H9 (cell line): ENCODE measurements around the gene SYCP2L. TPM values are rescaled to one million over a fixed set of nuclear protein-coding genes. Genes with fewer than 3 reads are reported as not detected.

Experiments
- DNase-seq: peaks from one replicate; pipeline ENCODE4 v3.0.0-alpha.2; 2017
- H2AFZ ChIP-seq: one replicate; pipeline ENCODE4 v1.6.1; 2013; ENCODE audit warnings: mild to moderate bottlenecking, low read length, control low read depth, moderate library complexity
- H2AK5ac ChIP-seq: 2 replicates; pipeline ENCODE4 v1.6.1; 2013; ENCODE audit warnings: low read length, control low read depth, mixed read lengths; ENCODE audit not compliant: insufficient read length
- H2BK120ac ChIP-seq: one replicate; pipeline ENCODE4 v1.6.1; 2013; ENCODE audit warnings: low read depth, mild to moderate bottlenecking, low read length, control low read depth, inconsistent platforms; ENCODE audit not compliant: poor library complexity, severe bottlenecking
- H2BK12ac ChIP-seq: 2 replicates; pipeline ENCODE4 v1.6.1; 2013; ENCODE audit warnings: low read length, control low read depth, mixed read lengths, low read depth; ENCODE audit not compliant: insufficient read length
- H2BK15ac ChIP-seq: 2 replicates; pipeline ENCODE4 v1.6.1; 2013; ENCODE audit warnings: low read depth, low read length, control low read depth
- H2BK20ac ChIP-seq: one replicate; pipeline ENCODE4 v1.6.1; 2013; ENCODE audit warnings: low read depth, mild to moderate bottlenecking, low read length, control low read depth, inconsistent platforms; ENCODE audit not compliant: poor library complexity, severe bottlenecking
- H2BK5ac ChIP-seq: 2 replicates; pipeline ENCODE4 v1.6.1; 2013; ENCODE audit warnings: low read length, control low read depth, mixed read lengths; ENCODE audit not compliant: insufficient read length
- H3K14ac ChIP-seq: 2 replicates; pipeline ENCODE4 v1.6.1; 2013; ENCODE audit warnings: low read length, control low read depth; ENCODE audit not compliant: insufficient read depth
- H3K18ac ChIP-seq: 2 replicates; pipeline ENCODE4 v1.6.1; 2013; ENCODE audit warnings: low read depth, mild to moderate bottlenecking, mixed read lengths, low read length, control low read depth; ENCODE audit not compliant: insufficient read length
- H3K23ac ChIP-seq: 2 replicates; pipeline ENCODE4 v1.6.1; 2013; ENCODE audit warnings: low read length, control low read depth, mixed read lengths, low read depth; ENCODE audit not compliant: insufficient read length
- H3K23me2 ChIP-seq: 2 replicates; pipeline ENCODE4 v1.6.1; 2013; ENCODE audit warnings: low read depth, mild to moderate bottlenecking, mixed read lengths, low read length, control low read depth; ENCODE audit not compliant: insufficient read length, poor library complexity, severe bottlenecking
- H3K27ac ChIP-seq: 2 replicates; pipeline ENCODE4 v1.5.1; 2013; ENCODE audit warnings: low read length, control low read depth, mixed read lengths, low read depth; ENCODE audit not compliant: insufficient read length
- H3K27me3 ChIP-seq: 2 replicates; pipeline ENCODE4 v1.6.1; 2013; ENCODE audit warnings: low read length, control low read depth, inconsistent platforms; ENCODE audit not compliant: insufficient read depth
- H3K4ac ChIP-seq: 2 replicates; pipeline ENCODE4 v1.6.1; 2013; ENCODE audit warnings: low read depth, mild to moderate bottlenecking, control low read depth, inconsistent platforms, low read length, moderate library complexity
- H3K4me1 ChIP-seq: 2 replicates; pipeline ENCODE4 v1.6.1; 2013; ENCODE audit warnings: low read length, control low read depth, inconsistent platforms; ENCODE audit not compliant: insufficient read depth
- H3K4me2 ChIP-seq: 2 replicates; pipeline ENCODE4 v1.6.1; 2013; ENCODE audit warnings: low read length, control low read depth, mixed read lengths; ENCODE audit not compliant: insufficient read length, insufficient read depth
- H3K56ac ChIP-seq: 2 replicates; pipeline ENCODE4 v1.6.1; 2013; ENCODE audit warnings: low read depth, mild to moderate bottlenecking, mixed read lengths, low read length, control low read depth; ENCODE audit not compliant: insufficient read length
- H3K79me1 ChIP-seq: 2 replicates; pipeline ENCODE4 v1.6.1; 2013; ENCODE audit warnings: low read depth, mild to moderate bottlenecking, moderate library complexity, low read length, control low read depth, inconsistent platforms; ENCODE audit not compliant: insufficient read depth, poor library complexity, severe bottlenecking
- H3K79me2 ChIP-seq: 2 replicates; pipeline ENCODE4 v1.6.1; 2013; ENCODE audit warnings: low read length, control low read depth, inconsistent platforms; ENCODE audit not compliant: insufficient read depth
- H3K9ac ChIP-seq: 2 replicates; pipeline ENCODE4 v1.6.1; 2013; ENCODE audit warnings: low read length, control low read depth, mixed read lengths; ENCODE audit not compliant: insufficient read length; ENCODE audit errors: extremely low read depth
- H3K9me3 ChIP-seq: one replicate; pipeline ENCODE4 v1.6.1; 2013; ENCODE audit warnings: low read depth, low read length, inconsistent platforms; ENCODE audit not compliant: control insufficient read depth
- H3T11ph ChIP-seq: one replicate; pipeline ENCODE4 v1.6.1; 2013; ENCODE audit warnings: mild to moderate bottlenecking, low read length, control low read depth, inconsistent platforms
- H4K20me1 ChIP-seq: one replicate; pipeline ENCODE4 v1.6.1; 2013; ENCODE audit not compliant: control insufficient read depth, insufficient read length, insufficient read depth
- H4K5ac ChIP-seq: 2 replicates; pipeline ENCODE4 v1.6.1; 2013; ENCODE audit warnings: low read depth, mild to moderate bottlenecking, mixed read lengths, low read length, control low read depth; ENCODE audit not compliant: insufficient read length
- H4K8ac ChIP-seq: replicated peaks from 2 replicates; pipeline ENCODE4 v1.6.1; 2013; ENCODE audit warnings: low read length, control low read depth, mixed read lengths, low read depth; ENCODE audit not compliant: insufficient read length
- H4K91ac ChIP-seq: 2 replicates; pipeline ENCODE4 v1.6.1; 2013; ENCODE audit warnings: low read depth, mild to moderate bottlenecking, moderate library complexity, mixed read lengths, low read length, control low read depth; ENCODE audit not compliant: insufficient read length
- H3K27ac Mint-ChIP-seq, 3 experiments: 2 replicates in 2 of 3; 3 replicates in 1 of 3; pipeline ENCODE4 v1.8.0; 2020 to 2021; ENCODE audit warnings: mixed read lengths in 3 of 3, mild to moderate bottlenecking in 1 of 3, moderate library complexity in 1 of 3
- H3K27me3 Mint-ChIP-seq: 2 replicates; pipeline ENCODE4 v1.8.0; 2021; ENCODE audit warnings: low read depth, mild to moderate bottlenecking, moderate library complexity, mixed read lengths
- H3K36me3 Mint-ChIP-seq, 3 experiments: 2 replicates in 2 of 3; 3 replicates in 1 of 3; pipeline ENCODE4 v1.8.0; 2020 to 2021; ENCODE audit warnings: low read depth in 3 of 3, mixed read lengths in 3 of 3; ENCODE audit not compliant: insufficient read depth in 1 of 3
- H3K4me1 Mint-ChIP-seq, 2 experiments: 2 replicates each; pipeline ENCODE4 v1.8.0; 2020; ENCODE audit warnings: mixed read lengths in 2 of 2
- H3K4me3 Mint-ChIP-seq, 2 experiments: 2 replicates in 1 of 2; 3 replicates in 1 of 2; pipeline ENCODE4 v1.8.0; 2020 to 2021; ENCODE audit warnings: mild to moderate bottlenecking in 2 of 2, mixed read lengths in 2 of 2, moderate library complexity in 1 of 2
- H3K9me3 Mint-ChIP-seq, 2 experiments: 2 replicates in 1 of 2; 3 replicates in 1 of 2; pipeline ENCODE4 v1.8.0; 2020; ENCODE audit warnings: mild to moderate bottlenecking in 2 of 2, mixed read lengths in 2 of 2, moderate library complexity in 1 of 2
- WGBS: extraction: QIAGEN DNeasy Blood & Tissue Kit; methylation state at CpG from one replicate; pipeline ENCODE4 v1.1.7; 2013; ENCODE audit warnings: missing lambda C conversion rate, low lambda C conversion rate, mixed read lengths; ENCODE audit not compliant: insufficient read length; ENCODE audit errors: extremely low coverage; 5-methylcytosine and 5-hydroxymethylcytosine counted together
- total RNA-seq: library from RNA; stranded (reverse); gene quantifications from 2 replicates; pipeline ENCODE4 v1.2.1, GENCODE V29; 2021
- TF ChIP-seq, protein P1 (sequence below): fragments of 200-600 bp; sonication (generic); conservative IDR thresholded peaks from 3 replicates; pipeline ENCODE4 v1.8.0; 2021; ENCODE audit warnings: antibody characterized with exemption, mild to moderate bottlenecking

The SYCP2L gene
- total RNA-seq, 1 experiment from 2014 or later, result 3.5 TPM

DNA sequence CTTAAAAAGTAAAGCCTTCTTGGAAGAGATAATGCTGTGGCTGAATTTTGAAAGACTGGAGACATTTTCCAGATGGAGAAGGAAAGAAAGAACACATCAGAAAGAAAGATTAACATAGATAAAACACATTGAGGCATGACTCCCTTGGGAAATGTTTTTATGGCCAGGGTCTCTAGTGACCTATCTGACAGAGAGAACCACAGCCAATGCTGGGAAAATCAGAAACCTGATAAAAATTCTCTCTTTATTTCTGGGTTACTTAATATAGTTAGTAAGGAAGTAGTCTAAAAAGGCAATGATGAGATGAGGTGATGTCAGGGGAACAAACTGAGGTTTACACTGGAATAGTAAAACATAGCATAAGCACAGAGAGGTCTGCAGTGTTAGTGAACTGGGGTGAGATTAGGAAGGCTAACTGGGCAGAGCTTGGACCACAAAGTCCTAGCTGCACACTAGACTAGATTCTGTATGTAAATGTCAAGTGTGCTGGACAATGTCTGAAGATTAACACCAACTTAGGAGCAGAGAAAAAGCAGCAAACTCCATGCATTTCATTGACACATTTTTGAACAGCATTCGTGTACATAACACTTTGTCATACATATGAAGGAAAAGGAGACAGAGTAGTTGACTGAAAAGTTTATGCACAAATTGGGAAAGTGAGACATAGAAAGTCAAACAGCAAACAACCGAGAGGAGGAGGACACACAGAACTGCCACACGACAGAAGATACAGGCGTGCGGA is 126.3 kb downstream of the SYCP2L start:
- Histone ChIP-seq H3K79me1 (no peaks in the 10 kb centered on the region), H3K18ac (no peak overlapping the region), H2BK120ac (no peak overlapping the region), H2BK5ac (no peak overlapping the region), H4K5ac (no peak overlapping the region), H3K4ac (no peak overlapping the region), H3K23me2 (no peaks in the 10 kb centered on the region), H2AK5ac (no peak overlapping the region), H3K27me3 (no peaks in the 10 kb centered on the region), H2BK15ac (no peak overlapping the region), H3K14ac (no peak overlapping the region), H3K4me1 (no peaks in the 10 kb centered on the region; the same call in 1 of the 2 replicates), H3K56ac (no peak overlapping the region), H3K79me2 (no peaks in the 10 kb centered on the region), H4K91ac (no peak overlapping the region), H3K4me2 (no peak overlapping the region), H3K27ac (no peak overlapping the region), H2AFZ (no peak overlapping the region), H3K9me3 (no peaks in the 10 kb centered on the region), H3K23ac (no peak overlapping the region), H3K9ac (no peak overlapping the region), H2BK20ac (no peak overlapping the region), H4K20me1 (no peaks in the 10 kb centered on the region), H2BK12ac (no peak overlapping the region), H4K8ac (no peak overlapping the region), H3T11ph (no peak overlapping the region)
- Mint-ChIP-seq H3K27me3 (peaks cover 4% of the 10 kb centered on the region), H3K4me3 (no peak overlapping the region), H3K9me3 (no peaks in the 10 kb centered on the region), H3K4me1 (peaks cover 15 to 17% of the 10 kb centered on the region in 2 experiments), H3K27ac (no peak overlapping the region), H3K36me3 (no peaks in the 10 kb centered on the region)
- DNase-seq, result no peak
- no CpG with 5 or more reads among the region's 5 CpGs for WGBS
- TF ChIP-seq, protein P1, sequence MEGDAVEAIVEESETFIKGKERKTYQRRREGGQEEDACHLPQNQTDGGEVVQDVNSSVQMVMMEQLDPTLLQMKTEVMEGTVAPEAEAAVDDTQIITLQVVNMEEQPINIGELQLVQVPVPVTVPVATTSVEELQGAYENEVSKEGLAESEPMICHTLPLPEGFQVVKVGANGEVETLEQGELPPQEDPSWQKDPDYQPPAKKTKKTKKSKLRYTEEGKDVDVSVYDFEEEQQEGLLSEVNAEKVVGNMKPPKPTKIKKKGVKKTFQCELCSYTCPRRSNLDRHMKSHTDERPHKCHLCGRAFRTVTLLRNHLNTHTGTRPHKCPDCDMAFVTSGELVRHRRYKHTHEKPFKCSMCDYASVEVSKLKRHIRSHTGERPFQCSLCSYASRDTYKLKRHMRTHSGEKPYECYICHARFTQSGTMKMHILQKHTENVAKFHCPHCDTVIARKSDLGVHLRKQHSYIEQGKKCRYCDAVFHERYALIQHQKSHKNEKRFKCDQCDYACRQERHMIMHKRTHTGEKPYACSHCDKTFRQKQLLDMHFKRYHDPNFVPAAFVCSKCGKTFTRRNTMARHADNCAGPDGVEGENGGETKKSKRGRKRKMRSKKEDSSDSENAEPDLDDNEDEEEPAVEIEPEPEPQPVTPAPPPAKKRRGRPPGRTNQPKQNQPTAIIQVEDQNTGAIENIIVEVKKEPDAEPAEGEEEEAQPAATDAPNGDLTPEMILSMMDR, result no peak
